OCI-LY7 (cell line): ENCODE results near the gene PTP4A2. TPM values are rescaled to one million over a fixed set of nuclear protein-coding genes. Genes with fewer than 3 reads are reported as not detected.

Source experiments
- BruUV-seq: library from RNA; stranded (reverse); fragments of 400-500 nt; replicated peaks from 2 replicates; lab custom pipeline; 2021; lab: Mats Ljungman, UMichigan
- CTCF ChIA-PET: fragments of 300-600 bp; sonication (Branson Sonifier 250); formaldehyde crosslinking; loops from one replicate; lab custom pipeline; 2022; ENCODE audit warnings: antibody characterized with exemption; ENCODE audit not compliant: unreplicated experiment; lab: Charles Lee
- POLR2A ChIA-PET: fragments of 300-600 bp; sonication (Branson Sonifier 250); formaldehyde crosslinking; loops from one replicate; lab custom pipeline; 2022; ENCODE audit warnings: antibody characterized with exemption; lab: Charles Lee
- DNase-seq: peaks from one replicate; pipeline ENCODE4 v3.0.0-alpha.2; 2015; ENCODE audit warnings: low spot score
- H2AFZ ChIP-seq: fragments of 200-600 bp; sonication (generic), shearing (Covaris generic); 2 replicates; pipeline ENCODE4 v1.6.1; 2014; ENCODE audit warnings: mild to moderate bottlenecking, antibody characterized with exemption, low read length, moderate library complexity
- H3K27ac ChIP-seq: fragments of 200-600 bp; sonication (generic); 2 replicates; pipeline ENCODE4 v1.5.1; 2014; ENCODE audit warnings: mixed run types, low read depth, mild to moderate bottlenecking, moderate library complexity, low read length, inconsistent platforms; ENCODE audit not compliant: poor library complexity, severe bottlenecking
- H3K36me3 ChIP-seq: fragments of 200-600 bp; sonication (generic); 2 replicates; pipeline ENCODE4 v1.6.1; 2014; ENCODE audit warnings: mild to moderate bottlenecking, antibody characterized with exemption, low read length, moderate library complexity, mixed read lengths; ENCODE audit not compliant: insufficient read depth
- H3K4me1 ChIP-seq: fragments of 200-600 bp; sonication (generic); 2 replicates; pipeline ENCODE4 v1.5.1; 2014; ENCODE audit warnings: mild to moderate bottlenecking, low read length; ENCODE audit not compliant: insufficient read depth, poor library complexity, severe bottlenecking
- H3K4me2 ChIP-seq: fragments of 200-600 bp; sonication (generic); 2 replicates; pipeline ENCODE4 v1.6.1; 2014; ENCODE audit warnings: mild to moderate bottlenecking, low read length
- H3K4me3 ChIP-seq: fragments of 200-600 bp; sonication (generic); 2 replicates; pipeline ENCODE4 v1.5.1; 2014; ENCODE audit warnings: mild to moderate bottlenecking, low read depth, low read length; ENCODE audit not compliant: poor library complexity, severe bottlenecking
- H3K79me2 ChIP-seq: fragments of 200-600 bp; sonication (generic); 2 replicates; pipeline ENCODE4 v1.6.1; 2016; ENCODE audit warnings: low read depth, mild to moderate bottlenecking, low read length, moderate library complexity, mixed read lengths; ENCODE audit not compliant: insufficient read depth
- H3K9me2 ChIP-seq: fragments of 200-600 bp; sonication (generic); 2 replicates; pipeline ENCODE4 v1.6.1; 2016; ENCODE audit warnings: mild to moderate bottlenecking, low read length, mixed read lengths; ENCODE audit not compliant: insufficient read depth
- H3K9me3 ChIP-seq: fragments of 200-600 bp; sonication (generic); 2 replicates; pipeline ENCODE4 v1.6.1; 2014; ENCODE audit warnings: mild to moderate bottlenecking, mixed run types, low read length, mixed read lengths
- H4K20me1 ChIP-seq: fragments of 200-600 bp; sonication (generic); 2 replicates; pipeline ENCODE4 v1.6.1; 2014; ENCODE audit warnings: mild to moderate bottlenecking, antibody characterized with exemption, low read length, moderate library complexity, mixed read lengths; ENCODE audit not compliant: insufficient read depth
- EZH2phosphoT487 ChIP-seq: fragments of 200-600 bp; sonication (generic); IDR thresholded peaks from 2 replicates; pipeline ENCODE4 v1.6.1; 2018; ENCODE audit warnings: low read depth, borderline replicate concordance, mild to moderate bottlenecking, mixed run types, antibody characterized with exemption, low read length, moderate library complexity, mixed read lengths
- intact Hi-C: fragments of 100-400 bp; cut with micrococcal nuclease; formaldehyde crosslinking; loops from one replicate; pipeline ENCODE4 v1.10.0; 2022; ENCODE audit not compliant: unreplicated experiment
- total RNA-seq, 2 experiments: library from RNA; depleted of rRNA in 1 of 2; stranded (reverse); fragments of >200 nt in 1 of 2; shearing (Covaris generic) in 1 of 2; gene quantifications; 2 replicates each; pipeline ENCODE4 v1.2.3, GENCODE V29; 2014 to 2022
- TF ChIP-seq, protein P1 (sequence below): fragments of 200-600 bp; sonication (generic); conservative IDR thresholded peaks from 2 replicates; pipeline ENCODE4 v1.5.1; 2014; ENCODE audit warnings: mild to moderate bottlenecking, antibody characterized with exemption, low read length, moderate library complexity, mixed read lengths

The PTP4A2 gene
- total RNA-seq, 2 experiments from 2014 or later, result 196 to 208 TPM

DNA sequence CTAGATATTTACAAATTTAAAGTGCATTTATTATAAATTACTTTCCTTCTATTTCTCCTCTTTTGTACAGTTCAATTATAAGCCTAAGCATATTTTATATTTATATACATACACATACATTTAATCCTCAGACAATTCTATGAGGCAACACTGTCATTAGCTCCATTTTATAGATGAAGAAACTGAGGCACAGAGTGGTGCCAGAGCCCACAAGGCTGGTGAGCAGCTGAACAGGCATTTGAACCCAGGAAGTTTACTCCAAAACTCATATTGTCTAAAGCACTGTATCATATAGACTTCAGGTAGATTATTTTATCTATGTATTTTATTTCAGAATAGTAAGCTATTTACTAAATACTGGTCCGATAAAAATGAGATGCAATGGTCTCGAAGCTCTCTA, 52.3 kb downstream of the PTP4A2 start:
- no TSS peak for BruUV-seq
- H3K4me1 ChIP-seq, result peaks cover 37% of the 10 kb centered on the region
- H3K9me2 ChIP-seq, result no peaks in the 10 kb centered on the region
- ChIA-PET POLR2A (interaction anchor here (0.8 to 1.4 kb wide), 4 partner anchors 13 to 48 kb away, joined by 3 to 4 read pairs (median 4); no protein-coding TSS in a partner anchor), CTCF (no interaction called here)
- no peak for DNase-seq
- no peak overlapping the region for H3K4me2 ChIP-seq
- H4K20me1 ChIP-seq, result no peaks in the 10 kb centered on the region
- no peak for TF ChIP-seq EZH2phosphoT487
- TF ChIP-seq, protein P1, sequence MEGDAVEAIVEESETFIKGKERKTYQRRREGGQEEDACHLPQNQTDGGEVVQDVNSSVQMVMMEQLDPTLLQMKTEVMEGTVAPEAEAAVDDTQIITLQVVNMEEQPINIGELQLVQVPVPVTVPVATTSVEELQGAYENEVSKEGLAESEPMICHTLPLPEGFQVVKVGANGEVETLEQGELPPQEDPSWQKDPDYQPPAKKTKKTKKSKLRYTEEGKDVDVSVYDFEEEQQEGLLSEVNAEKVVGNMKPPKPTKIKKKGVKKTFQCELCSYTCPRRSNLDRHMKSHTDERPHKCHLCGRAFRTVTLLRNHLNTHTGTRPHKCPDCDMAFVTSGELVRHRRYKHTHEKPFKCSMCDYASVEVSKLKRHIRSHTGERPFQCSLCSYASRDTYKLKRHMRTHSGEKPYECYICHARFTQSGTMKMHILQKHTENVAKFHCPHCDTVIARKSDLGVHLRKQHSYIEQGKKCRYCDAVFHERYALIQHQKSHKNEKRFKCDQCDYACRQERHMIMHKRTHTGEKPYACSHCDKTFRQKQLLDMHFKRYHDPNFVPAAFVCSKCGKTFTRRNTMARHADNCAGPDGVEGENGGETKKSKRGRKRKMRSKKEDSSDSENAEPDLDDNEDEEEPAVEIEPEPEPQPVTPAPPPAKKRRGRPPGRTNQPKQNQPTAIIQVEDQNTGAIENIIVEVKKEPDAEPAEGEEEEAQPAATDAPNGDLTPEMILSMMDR, result no peak
- H2AFZ ChIP-seq, result no peak overlapping the region
- intact Hi-C loops, result loop anchor here (5.0 kb wide), 1 partner anchor 69 kb away; the partner anchor contains the start of gene SPOCD1
- no peaks in the 10 kb centered on the region for H3K9me3 ChIP-seq
- H3K27ac ChIP-seq, result no peak overlapping the region
- H3K79me2 ChIP-seq, result no peaks in the 10 kb centered on the region
- H3K36me3 ChIP-seq, result no peaks in the 10 kb centered on the region
- H3K4me3 ChIP-seq, result no peak overlapping the region

DNA sequence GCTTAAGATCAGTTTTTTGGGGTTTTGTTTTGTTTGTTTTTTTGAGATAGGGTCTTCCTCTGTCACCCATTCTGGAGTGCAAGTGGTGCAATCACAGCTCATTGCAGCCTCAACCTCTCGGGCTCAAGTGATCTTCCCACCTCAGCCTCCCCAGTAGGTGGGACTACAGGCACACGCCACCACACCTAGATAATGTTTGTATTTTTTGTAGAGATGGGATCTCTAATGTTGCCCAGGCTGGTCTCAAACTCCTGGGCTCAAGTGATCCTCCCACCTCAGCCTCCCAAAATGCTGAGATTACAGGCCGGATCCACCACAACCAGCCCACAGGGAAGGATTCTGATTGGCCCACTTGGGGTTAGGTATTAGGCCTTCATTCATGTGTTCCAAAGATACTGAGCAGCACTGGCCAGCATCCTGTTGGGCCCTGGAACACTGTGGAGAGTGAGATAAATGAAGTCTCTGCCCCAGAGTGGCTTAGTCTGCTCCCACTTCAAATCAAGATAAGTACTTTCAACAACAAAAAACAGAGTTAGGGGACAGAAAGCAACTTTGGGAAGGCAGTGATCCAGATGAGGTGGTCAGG, 54.7 kb downstream of the PTP4A2 start:
- H3K4me2 ChIP-seq, result no peak overlapping the region
- no peaks in the 10 kb centered on the region for H3K79me2 ChIP-seq
- no peak overlapping the region for H3K4me3 ChIP-seq
- ChIA-PET CTCF (no interaction called here), POLR2A (no interaction called here)
- H4K20me1 ChIP-seq, result no peaks in the 10 kb centered on the region
- no peaks in the 10 kb centered on the region for H3K36me3 ChIP-seq
- H3K27ac ChIP-seq, result no peak overlapping the region
- DNase-seq, result no peak
- H3K9me2 ChIP-seq, result no peaks in the 10 kb centered on the region
- peaks cover 36% of the 10 kb centered on the region for H3K4me1 ChIP-seq
- H2AFZ ChIP-seq, result no peak overlapping the region
- H3K9me3 ChIP-seq, result no peaks in the 10 kb centered on the region
- intact Hi-C loops, result no loop called here
- BruUV-seq, result no TSS peak
- TF ChIP-seq EZH2phosphoT487, result no peak
- TF ChIP-seq, protein P1, result no peak

- Histone ChIP-seq H3K36me3 (no peaks in the 10 kb centered on the region), H3K9me3 (no peaks in the 10 kb centered on the region), H3K27ac (peak overlapping the region; percentile 6), H4K20me1 (no peaks in the 10 kb centered on the region), H3K4me2 (peak overlapping the region; percentile 50), H2AFZ (peak overlapping the region; percentile 86; the same call in 1 of the 2 replicates), H3K4me3 (peak overlapping the region; percentile 34), H3K9me2 (no peaks in the 10 kb centered on the region), H3K79me2 (no peaks in the 10 kb centered on the region), H3K4me1 (peaks cover 25% of the 10 kb centered on the region)
- intact Hi-C loops, result no loop called here
- ChIA-PET CTCF (no interaction called here), POLR2A (interaction anchor here (0.9 to 2.5 kb wide), 3 partner anchors 8 to 62 kb away, joined by 3 to 17 read pairs (median 8); no protein-coding TSS in a partner anchor)
- TF ChIP-seq, protein P1, result no peak
- no peak for TF ChIP-seq EZH2phosphoT487
- DNase-seq, result no peak
- BruUV-seq, result no TSS peak
Measured at GRCh38 chr1:31881688-31882000, 56.5 kb downstream of the PTP4A2 start.
